HG02840 (cell line): ENCODE measurements around the gene SBNO1.

Experiments
- ATAC-seq: cut with Tn5 transposase; IDR thresholded peaks from one replicate; pipeline ENCODE4 v1.9.1; 2021; ENCODE audit warnings: mild to moderate bottlenecking, moderate library complexity, moderate number of reproducible peaks; ENCODE audit not compliant: unreplicated experiment, low FRiP score

The SBNO1 gene

GRCh38 chr12:123278101-123278627 lies 86.5 kb downstream of the SBNO1 start:
- ATAC-seq = peak; percentile 54

GRCh38 chr12:123273166-123273565 lies 91.5 kb downstream of the SBNO1 start:
- no peak for ATAC-seq

GRCh38 chr12:123271001-123271668 lies 93.5 kb downstream of the SBNO1 start:
- peak; percentile 54 for ATAC-seq

- ATAC-seq = no peak
These were observed 94.2 kb downstream of the SBNO1 start for GRCh38 chr12:123270214-123271000.

- no peak for ATAC-seq
These were observed 94.8 kb downstream of the SBNO1 start for GRCh38 chr12:123269896-123270213.

GRCh38 chr12:123269395-123269892 lies 95.2 kb downstream of the SBNO1 start:
- no peak for ATAC-seq

GRCh38 chr12:123268850-123269249 lies 95.8 kb downstream of the SBNO1 start:
- no peak for ATAC-seq

GRCh38 chr12:123267991-123268843 lies 96.4 kb downstream of the SBNO1 start:
- ATAC-seq = no peak

GRCh38 chr12:123267335-123267920 lies 97.2 kb downstream of the SBNO1 start:
- no peak for ATAC-seq

- ATAC-seq = no peak
These were observed 97.9 kb downstream of the SBNO1 start for GRCh38 chr12:123266679-123267277.

- no peak for ATAC-seq
These were observed 98.6 kb downstream of the SBNO1 start for GRCh38 chr12:123265851-123266678.

GRCh38 chr12:123264642-123265041 lies 100.0 kb downstream of the SBNO1 start:
- ATAC-seq = no peak

GRCh38 chr12:123263196-123263817 lies 101.3 kb downstream of the SBNO1 start:
- no peak for ATAC-seq

GRCh38 chr12:123261196-123261595 lies 103.5 kb downstream of the SBNO1 start:
- no peak for ATAC-seq

GRCh38 chr12:123260081-123260480 lies 104.6 kb downstream of the SBNO1 start:
- ATAC-seq = no peak

- no peak for ATAC-seq
These were observed 106.1 kb downstream of the SBNO1 start for GRCh38 chr12:123258593-123258992.

GRCh38 chr12:123254853-123255446 lies 109.7 kb downstream of the SBNO1 start:
- no peak for ATAC-seq
